NCI-H1417 treated with DMSO at 0.1 percent for 48 hours (cell line): ENCODE data around the gene USP49.
A peak's percentile ranks its signal among the peaks of the same experiment; 100 is the strongest.
"Not testable (repeated sequence)": the region's sequence is repeated elsewhere in the genome, so short reads cannot be mapped to it uniquely, and the experiment has no call there.

Source experiments
- DNase-seq: peaks from one replicate; lab custom pipeline; 2025; lab: John Stamatoyannopoulos, UW

USP49 gene

GRCh38 chr6:41779788-41780550, 115.2 kb downstream of the USP49 start, which contains the start of gene FRS3:
TSS of gene FRS3 (minus strand) at chr6:41779900. CDS start at chr6:41776987, 2,913 bp downstream.
- DNase-seq, result peak; percentile 34

- DNase-seq, result no peak
Measured at GRCh38 chr6:41779336-41779735, 115.8 kb downstream of the USP49 start.

DNA sequence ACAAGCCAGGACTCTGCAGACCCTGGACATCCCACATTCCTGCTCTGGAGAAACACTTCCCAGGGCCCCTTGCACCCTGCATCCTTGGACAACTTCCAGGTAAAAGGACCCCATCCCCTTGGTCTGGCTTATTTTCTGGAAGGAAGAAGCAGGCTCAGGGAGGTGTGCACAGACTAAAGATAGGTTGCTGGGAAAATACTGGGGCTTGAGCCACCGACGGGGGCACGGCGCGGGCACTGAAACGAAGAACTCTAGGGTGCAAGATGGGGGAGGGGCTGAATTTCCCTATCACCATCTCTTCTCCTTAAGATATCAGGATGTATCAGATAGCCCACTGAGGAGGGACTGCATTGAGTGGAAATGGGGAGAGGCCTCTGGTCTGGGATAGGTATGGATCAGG, 116.3 kb downstream of the USP49 start:
- DNase-seq, result no peak

DNA sequence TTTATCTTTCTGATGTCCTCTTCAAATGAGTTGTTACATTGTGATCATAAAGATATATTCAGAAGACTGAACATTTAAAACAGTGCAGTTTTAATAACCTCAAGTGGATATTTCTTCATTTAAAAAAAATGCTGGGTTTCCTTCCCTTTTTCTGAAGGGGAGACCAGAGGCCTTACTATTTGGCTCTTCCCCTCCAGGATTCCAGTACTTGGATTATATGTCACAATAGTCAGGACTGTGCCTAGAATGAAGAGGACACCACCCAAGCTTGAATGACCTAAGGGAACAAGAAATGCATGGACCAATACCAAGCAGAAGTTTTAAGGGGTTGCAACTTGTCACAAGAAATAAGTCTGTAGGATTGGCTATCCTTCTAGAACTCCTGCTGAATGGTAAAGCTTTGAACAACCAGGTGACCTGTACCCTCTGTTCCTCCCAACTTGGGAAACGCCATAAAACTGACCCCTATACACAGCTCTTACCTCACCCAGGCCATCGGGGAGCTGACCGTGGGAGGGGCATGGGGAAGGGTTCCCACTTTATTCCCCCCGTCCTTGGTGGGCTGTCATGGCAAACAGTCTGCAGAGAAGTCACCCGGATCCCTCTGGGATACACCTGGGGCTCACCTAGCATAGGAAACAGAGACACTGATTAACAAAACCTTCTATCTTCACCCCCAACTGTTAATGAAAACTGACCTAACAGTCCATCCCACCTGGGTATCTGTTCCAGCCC, 117.5 kb downstream of the USP49 start:
- no peak for DNase-seq

GRCh38 chr6:41775293-41775882, 119.8 kb downstream of the USP49 start:
- no peak for DNase-seq

GRCh38 chr6:41774841-41775240, 120.3 kb downstream of the USP49 start:
- DNase-seq, result no peak

- DNase-seq, result no peak
Measured at GRCh38 chr6:41771058-41771983, 123.9 kb downstream of the USP49 start.

DNA sequence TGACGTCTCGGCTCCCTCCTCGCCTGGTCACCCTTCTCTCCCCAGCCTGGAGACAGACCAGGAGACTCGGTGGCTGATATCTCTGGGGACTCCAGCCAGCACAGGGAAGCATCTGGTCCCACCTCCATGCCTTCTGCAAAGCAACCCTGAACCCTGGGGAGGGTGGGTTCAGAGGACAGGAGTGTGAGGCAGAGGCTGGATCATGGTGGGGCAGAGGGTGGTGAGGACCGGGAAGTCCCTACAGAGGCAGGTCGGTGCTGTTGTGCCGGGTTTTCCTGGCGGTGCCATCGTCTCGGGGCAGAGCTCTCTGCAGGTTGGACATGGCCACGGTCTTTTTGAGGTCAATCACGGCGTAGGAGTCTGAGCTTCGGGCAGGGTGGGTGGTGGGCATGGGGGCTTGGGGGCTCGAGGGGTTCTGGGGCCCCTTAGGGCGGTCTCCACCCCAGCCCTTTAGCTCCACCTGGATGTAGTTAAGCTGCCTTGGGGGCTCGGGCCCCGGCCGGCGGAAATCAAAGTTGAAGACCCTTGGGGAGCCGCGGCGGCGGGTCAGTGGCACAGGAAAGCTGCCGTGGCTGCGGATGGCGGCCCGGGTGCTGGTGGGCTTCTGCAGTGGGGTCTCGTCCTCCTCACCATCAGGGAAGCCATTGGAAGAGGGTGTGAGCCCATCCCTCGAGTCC, 124.7 kb downstream of the USP49 start:
- DNase-seq, result no peak

- DNase-seq, result no peak
Measured at GRCh38 chr6:41769376-41769775, 125.8 kb downstream of the USP49 start.

GRCh38 chr6:41768545-41769308, 126.4 kb downstream of the USP49 start:
- DNase-seq, result no peak

- DNase-seq, result no peak
Measured at GRCh38 chr6:41767112-41767833, 127.9 kb downstream of the USP49 start.

DNA sequence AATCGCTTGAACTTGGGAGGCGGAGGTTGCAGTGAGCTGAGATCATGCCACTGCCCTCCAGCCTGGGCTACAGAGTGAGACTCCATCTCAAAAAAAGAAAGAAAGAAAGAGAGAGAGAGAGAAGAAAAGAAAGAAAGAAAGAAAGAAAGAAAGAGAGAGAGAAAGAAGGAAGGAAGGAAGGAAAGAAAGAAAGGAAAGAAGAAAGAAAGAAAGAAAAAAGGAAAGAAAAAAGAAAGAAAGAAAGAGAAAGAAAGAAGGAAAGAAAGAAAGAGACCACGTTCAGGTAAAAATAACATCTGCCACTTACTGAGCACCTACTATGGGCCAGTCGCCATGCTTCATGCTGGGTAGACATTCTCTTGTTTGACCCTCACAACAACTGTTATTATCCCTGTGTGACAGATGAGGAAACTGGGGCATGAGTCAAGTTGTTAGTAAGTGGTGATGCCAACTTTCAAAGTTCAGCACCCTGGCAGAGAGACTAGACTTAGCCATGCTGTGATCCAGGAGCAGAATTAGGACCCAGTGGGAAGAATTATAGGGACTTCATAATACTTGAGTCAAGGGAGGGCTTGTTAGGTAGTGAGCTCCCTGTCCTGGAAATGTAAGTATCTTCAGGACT, 129.0 kb downstream of the USP49 start:
- DNase-seq, result not testable (repeated sequence)

DNA sequence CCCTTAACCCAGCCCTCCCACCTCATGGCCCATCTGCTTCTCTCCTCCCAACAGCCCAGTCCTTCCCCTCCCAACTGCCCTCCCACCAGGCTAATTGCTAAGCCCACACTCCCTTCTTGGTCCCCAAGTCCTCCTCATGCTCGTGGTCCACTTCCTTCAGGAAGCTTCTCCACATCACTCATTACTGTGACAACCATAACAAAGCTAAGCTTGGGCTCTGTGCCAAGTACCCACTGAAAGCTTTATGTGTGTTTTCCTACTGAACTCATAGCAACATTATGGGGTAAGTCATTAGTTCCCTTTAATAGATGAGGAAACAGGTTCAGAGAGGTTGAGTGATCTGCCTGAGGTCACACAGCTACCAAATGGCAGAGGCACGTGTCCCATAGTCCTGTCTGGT, 131.7 kb downstream of the USP49 start:
- no peak for DNase-seq

- no peak for DNase-seq
Measured at GRCh38 chr6:41759905-41760579, 135.1 kb downstream of the USP49 start.

- no peak for DNase-seq
Measured at GRCh38 chr6:41759106-41759904, 135.9 kb downstream of the USP49 start.

DNA sequence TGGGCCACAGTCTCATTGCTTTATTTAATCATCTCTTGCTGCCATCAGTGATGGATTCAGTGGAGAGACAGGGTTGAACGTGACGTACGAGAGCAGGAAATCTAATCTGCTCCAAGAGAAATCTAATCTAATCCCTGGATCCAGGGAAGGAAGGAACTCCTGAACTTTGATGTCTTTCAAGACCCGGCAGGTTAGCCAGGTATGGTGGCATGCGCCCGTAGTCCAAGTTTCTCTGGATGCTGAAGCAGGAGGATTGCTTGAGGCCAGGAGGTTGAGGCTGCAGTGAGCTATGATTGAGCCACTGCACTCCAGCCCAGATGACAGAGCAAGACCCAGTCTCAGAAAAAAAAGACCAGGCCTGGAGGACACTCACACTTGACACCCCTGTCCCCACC, 136.5 kb downstream of the USP49 start:
- no peak for DNase-seq

DNA sequence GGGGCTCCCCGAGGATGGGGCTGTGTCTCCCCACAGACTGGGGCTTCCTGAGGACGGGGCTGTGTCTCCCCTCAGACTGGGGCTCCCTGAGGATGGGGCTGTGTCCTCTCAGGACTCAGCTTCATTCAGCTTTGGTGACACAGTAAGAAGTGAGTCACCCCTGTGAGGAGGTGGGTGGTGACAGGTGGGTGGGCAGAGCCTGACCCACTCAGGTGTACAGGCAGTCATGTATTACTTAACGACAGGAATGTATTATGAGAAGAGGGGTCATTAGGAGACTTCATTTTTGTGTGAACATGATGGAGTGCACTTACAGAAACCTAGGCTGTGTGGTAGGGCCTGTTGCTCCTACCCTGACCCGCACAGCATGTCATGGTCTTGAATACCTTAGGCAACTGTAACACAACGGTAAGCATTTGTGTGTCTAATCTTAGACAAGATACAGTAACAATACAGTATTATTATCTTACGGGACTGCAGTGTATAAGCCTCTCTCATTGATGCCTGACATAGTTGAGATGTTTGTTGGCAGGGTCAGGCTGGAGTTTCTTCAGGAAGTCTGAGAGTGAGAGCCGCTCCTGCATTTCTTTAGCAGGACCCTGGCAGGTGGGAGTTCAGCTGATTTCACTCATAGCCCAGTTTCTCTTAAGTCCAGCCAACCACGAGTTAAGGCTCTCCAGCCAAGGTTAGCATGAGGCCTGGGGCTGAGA, 137.1 kb downstream of the USP49 start:
- no peak for DNase-seq
